ENCODE measurements around the gene RNF208. TPM values are rescaled to one million over a fixed set of nuclear protein-coding genes. Genes with fewer than 3 reads are reported as not detected.

Gene RNF208
- total RNA-seq, 4 donors from 2014 or later, result 1.2 to 4.2 (median 2.4) TPM

DNA sequence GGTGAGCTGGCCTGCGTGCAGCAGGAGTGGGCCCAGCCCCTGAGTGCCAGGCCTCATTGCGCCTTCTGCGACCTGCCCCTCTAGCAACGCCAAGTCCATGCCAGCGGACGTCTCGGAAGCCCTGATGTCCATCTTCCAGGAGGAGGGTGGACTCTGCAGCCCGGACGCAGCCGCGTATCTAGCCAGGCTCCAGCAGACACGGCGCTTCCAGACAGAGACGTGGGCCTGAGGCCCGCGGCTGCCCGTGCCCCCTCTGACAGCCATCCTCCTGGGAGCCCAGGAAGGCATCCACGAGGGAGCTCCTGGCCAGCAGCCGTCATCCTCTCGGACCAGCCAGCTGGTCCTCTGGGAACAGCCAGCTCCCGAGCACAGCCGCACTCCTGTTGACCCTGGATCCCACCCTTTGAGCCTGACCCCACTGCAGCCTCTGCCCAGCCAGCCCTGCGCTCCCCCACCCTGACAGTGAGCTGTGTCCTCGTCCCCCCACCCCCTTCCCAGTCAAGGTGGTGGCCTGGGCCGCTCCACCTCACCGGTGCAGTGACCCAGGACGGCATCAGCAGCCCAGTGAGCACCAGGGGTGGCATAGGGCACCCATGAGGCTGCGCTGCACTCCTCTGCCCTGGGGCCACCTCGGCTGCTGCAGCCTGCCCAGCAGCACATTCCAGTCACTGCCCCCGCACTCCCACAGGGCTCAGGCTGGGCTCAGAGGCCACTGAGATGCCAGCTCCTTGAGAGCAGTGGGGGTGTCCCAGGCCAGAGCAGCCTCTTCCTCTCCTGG is 5.7 kb downstream of the RNF208 start:
- H3K36me3 ChIP-seq, result peaks cover 0 to 27% (median 13%) of the 10 kb centered on the region in 4 donors
- H3K4me1 ChIP-seq, result peaks cover 9 to 30% (median 17%) of the 10 kb centered on the region in 4 donors
- H3K27ac ChIP-seq (replicated peaks in 1 of 4), result no peak overlapping the region
- 90% methylated on average over 4 of the region's 30 CpGs for WGBS
- no peaks in the 10 kb centered on the region for H3K9me3 ChIP-seq
- intact Hi-C loops (cut with DNase I), result no loop called here
- H3K27me3 ChIP-seq, result no peaks in the 10 kb centered on the region
- H3K4me3 ChIP-seq, result no peak overlapping the region
- TF ChIP-seq POLR2AphosphoS5 (IDR thresholded peaks at IDR 0.05) (no peak), EP300 (IDR thresholded peaks at IDR 0.05) (no peak), POLR2A (IDR thresholded peaks at IDR 0.05; ENCODE audit: low read depth) (no peak)
- TF ChIP-seq, protein P1, sequence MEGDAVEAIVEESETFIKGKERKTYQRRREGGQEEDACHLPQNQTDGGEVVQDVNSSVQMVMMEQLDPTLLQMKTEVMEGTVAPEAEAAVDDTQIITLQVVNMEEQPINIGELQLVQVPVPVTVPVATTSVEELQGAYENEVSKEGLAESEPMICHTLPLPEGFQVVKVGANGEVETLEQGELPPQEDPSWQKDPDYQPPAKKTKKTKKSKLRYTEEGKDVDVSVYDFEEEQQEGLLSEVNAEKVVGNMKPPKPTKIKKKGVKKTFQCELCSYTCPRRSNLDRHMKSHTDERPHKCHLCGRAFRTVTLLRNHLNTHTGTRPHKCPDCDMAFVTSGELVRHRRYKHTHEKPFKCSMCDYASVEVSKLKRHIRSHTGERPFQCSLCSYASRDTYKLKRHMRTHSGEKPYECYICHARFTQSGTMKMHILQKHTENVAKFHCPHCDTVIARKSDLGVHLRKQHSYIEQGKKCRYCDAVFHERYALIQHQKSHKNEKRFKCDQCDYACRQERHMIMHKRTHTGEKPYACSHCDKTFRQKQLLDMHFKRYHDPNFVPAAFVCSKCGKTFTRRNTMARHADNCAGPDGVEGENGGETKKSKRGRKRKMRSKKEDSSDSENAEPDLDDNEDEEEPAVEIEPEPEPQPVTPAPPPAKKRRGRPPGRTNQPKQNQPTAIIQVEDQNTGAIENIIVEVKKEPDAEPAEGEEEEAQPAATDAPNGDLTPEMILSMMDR (IDR thresholded peaks at IDR 0.05), result no peak
- no peak for DNase-seq (ENCODE audit: extremely low spot score)

DNA sequence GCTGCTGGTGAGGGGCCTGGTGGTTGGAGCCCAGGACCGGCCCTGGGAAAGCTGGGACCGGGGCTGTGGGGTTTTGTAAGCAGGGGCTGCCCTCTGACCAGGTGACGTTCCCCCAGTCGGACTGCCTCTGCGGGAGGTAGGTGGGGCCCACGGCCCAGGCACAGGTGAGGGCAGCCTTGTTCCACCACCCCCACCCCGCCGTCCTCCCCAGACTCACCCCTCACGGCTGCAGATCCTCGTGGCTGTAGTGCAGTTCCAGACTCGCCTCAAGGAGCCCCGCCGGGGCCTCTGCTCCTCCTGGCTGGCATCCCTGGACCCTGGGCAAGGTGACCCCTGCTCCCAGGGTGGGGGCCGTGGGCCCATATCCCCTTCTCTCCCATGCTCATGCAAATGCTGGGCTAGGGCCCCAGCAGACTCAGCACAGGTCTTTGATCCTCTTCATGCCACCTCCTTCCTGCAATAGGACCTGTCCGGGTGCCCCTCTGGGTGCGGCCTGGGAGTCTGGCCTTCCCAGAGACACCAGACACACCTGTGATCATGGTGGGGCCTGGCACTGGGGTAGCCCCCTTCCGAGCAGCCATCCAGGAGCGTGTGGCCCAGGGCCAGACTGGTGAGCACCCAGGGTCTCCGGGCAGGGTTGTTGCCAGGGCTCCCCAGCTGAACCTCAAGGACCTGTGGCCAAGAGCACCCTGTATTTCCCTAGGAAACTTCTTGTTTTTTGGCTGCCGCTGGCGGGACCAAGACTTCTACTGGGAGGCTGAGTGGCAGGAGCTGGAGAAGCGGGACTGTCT is 6.6 kb downstream of the RNF208 start:
- Histone ChIP-seq H3K36me3 (peaks cover 0 to 37% (median 13%) of the 10 kb centered on the region in 4 donors), H3K9me3 (no peaks in the 10 kb centered on the region), H3K4me1 (peaks cover 4 to 20% (median 13%) of the 10 kb centered on the region in 4 donors), H3K27ac (replicated peaks in 1 of 4) (no peak overlapping the region), H3K27me3 (no peaks in the 10 kb centered on the region), H3K4me3 (no peak overlapping the region)
- no peak for TF ChIP-seq POLR2AphosphoS5 (IDR thresholded peaks at IDR 0.05)
- TF ChIP-seq EP300 (IDR thresholded peaks at IDR 0.05), result no peak
- no peak for TF ChIP-seq POLR2A (IDR thresholded peaks at IDR 0.05; ENCODE audit: low read depth)
- TF ChIP-seq, protein P1 (IDR thresholded peaks at IDR 0.05), result no peak
- no peak for DNase-seq (ENCODE audit: extremely low spot score)
- 88% methylated on average over 13 of the region's 22 CpGs for WGBS
- intact Hi-C loops (cut with DNase I), result no loop called here

DNA sequence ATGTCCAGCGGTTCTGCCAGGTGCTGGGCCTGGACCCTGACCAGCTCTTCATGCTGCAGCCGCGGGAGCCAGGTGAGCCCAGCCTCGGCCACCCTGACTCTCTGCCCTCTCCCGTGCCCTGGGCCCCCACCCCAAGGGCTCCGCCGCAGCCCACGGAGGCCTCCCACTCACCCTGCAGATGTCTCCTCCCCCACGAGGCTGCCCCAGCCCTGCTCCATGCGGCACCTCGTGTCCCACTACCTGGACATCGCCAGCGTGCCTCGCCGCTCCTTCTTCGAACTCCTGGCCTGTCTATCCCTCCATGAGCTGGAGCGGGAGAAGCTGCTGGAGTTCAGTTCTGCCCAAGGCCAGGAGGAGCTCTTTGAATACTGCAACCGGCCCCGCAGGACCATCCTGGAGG is 7.4 kb downstream of the RNF208 start:
- H3K9me3 ChIP-seq, result no peaks in the 10 kb centered on the region
- no peak overlapping the region for H3K27ac ChIP-seq (replicated peaks in 1 of 4)
- no peak for DNase-seq (ENCODE audit: extremely low spot score)
- H3K36me3 ChIP-seq, result peaks cover 0 to 44% (median 15%) of the 10 kb centered on the region in 4 donors
- H3K4me1 ChIP-seq, result peaks cover 4 to 20% (median 13%) of the 10 kb centered on the region in 4 donors
- H3K4me3 ChIP-seq, result no peak overlapping the region
- 93% methylated on average over 19 of the region's 19 CpGs for WGBS
- TF ChIP-seq POLR2A (IDR thresholded peaks at IDR 0.05; ENCODE audit: low read depth) (no peak), EP300 (IDR thresholded peaks at IDR 0.05) (no peak), POLR2AphosphoS5 (IDR thresholded peaks at IDR 0.05) (no peak)
- TF ChIP-seq, protein P1 (IDR thresholded peaks at IDR 0.05), result no peak
- intact Hi-C loops (cut with DNase I), result no loop called here
- no peaks in the 10 kb centered on the region for H3K27me3 ChIP-seq

DNA sequence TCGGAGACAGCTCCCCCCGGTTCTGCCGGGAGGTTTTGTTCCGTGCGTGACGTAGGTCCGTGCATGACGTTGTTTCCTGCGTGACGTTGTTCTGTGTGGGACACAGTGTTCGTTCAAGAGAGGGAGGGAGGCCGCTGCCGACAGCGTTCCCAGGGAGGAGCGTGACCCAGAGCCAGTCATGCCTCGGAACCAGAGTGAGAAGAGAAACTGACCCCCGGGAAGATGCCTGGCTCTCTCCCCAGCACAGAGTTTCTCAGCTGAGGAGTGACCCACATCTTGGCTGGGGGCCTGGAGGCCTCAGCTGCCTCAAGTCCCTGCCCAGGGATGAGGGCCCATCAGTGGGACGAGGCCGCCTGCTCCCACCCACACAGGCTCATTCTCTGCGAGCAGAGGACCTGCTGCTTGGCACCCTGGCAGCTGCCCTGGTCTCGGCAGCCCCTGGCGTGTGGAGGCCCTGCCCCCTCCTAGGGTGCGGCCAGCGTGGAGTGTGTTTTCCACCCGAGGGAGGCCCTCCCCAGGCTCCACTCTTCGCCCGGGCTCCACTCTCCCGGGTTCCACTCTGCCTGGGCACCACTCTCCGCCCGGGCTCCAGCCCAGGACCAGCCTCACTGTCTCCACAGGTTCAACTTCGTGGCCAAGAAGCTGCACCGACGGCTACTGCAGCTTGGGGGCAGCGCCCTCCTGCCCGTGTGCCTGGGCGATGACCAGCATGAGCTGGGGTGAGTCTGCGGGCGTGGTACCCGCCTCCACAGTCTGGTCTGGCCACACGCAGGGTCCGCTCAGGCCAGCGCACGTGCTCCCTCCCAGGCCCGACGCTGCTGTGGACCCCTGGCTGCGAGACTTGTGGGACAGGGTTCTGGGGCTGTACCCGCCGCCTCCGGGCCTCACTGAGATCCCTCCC is 8.6 kb downstream of the RNF208 start:
- TF ChIP-seq POLR2AphosphoS5 (IDR thresholded peaks at IDR 0.05) (no peak), POLR2A (IDR thresholded peaks at IDR 0.05; ENCODE audit: low read depth) (no peak), EP300 (IDR thresholded peaks at IDR 0.05) (no peak)
- TF ChIP-seq, protein P1 (IDR thresholded peaks at IDR 0.05), result no peak
- intact Hi-C loops (cut with DNase I), result no loop called here
- Histone ChIP-seq H3K36me3 (peaks cover 0 to 57% (median 15%) of the 10 kb centered on the region in 4 donors), H3K27ac (replicated peaks in 1 of 4) (no peak overlapping the region), H3K4me3 (no peak overlapping the region), H3K9me3 (no peaks in the 10 kb centered on the region), H3K4me1 (peaks cover 4 to 19% (median 10%) of the 10 kb centered on the region in 4 donors), H3K27me3 (no peaks in the 10 kb centered on the region)
- no peak for DNase-seq (ENCODE audit: extremely low spot score)
- WGBS, result 92% methylated on average over 26 of the region's 49 CpGs

All from esophagus muscularis mucosa (tissue), 4 donors.